Measurements from ENCODE around the gene ATF7IP.
"Not testable (repeated sequence)": the region's sequence is repeated elsewhere in the genome, so short reads cannot be mapped to it uniquely, and the experiment has no call there.

Gene ATF7IP, protein sequence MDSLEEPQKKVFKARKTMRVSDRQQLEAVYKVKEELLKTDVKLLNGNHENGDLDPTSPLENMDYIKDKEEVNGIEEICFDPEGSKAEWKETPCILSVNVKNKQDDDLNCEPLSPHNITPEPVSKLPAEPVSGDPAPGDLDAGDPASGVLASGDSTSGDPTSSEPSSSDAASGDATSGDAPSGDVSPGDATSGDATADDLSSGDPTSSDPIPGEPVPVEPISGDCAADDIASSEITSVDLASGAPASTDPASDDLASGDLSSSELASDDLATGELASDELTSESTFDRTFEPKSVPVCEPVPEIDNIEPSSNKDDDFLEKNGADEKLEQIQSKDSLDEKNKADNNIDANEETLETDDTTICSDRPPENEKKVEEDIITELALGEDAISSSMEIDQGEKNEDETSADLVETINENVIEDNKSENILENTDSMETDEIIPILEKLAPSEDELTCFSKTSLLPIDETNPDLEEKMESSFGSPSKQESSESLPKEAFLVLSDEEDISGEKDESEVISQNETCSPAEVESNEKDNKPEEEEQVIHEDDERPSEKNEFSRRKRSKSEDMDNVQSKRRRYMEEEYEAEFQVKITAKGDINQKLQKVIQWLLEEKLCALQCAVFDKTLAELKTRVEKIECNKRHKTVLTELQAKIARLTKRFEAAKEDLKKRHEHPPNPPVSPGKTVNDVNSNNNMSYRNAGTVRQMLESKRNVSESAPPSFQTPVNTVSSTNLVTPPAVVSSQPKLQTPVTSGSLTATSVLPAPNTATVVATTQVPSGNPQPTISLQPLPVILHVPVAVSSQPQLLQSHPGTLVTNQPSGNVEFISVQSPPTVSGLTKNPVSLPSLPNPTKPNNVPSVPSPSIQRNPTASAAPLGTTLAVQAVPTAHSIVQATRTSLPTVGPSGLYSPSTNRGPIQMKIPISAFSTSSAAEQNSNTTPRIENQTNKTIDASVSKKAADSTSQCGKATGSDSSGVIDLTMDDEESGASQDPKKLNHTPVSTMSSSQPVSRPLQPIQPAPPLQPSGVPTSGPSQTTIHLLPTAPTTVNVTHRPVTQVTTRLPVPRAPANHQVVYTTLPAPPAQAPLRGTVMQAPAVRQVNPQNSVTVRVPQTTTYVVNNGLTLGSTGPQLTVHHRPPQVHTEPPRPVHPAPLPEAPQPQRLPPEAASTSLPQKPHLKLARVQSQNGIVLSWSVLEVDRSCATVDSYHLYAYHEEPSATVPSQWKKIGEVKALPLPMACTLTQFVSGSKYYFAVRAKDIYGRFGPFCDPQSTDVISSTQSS

GRCh38 chr12:14365294-14366208 is at the start of gene ATF7IP:
Gene ATF7IP, plus strand, starts transcription at chr12:14365682. Its CDS starts 58,234 bp downstream, at chr12:14423916.
- peak; percentile 98 to 99 for DNase-seq

DNA sequence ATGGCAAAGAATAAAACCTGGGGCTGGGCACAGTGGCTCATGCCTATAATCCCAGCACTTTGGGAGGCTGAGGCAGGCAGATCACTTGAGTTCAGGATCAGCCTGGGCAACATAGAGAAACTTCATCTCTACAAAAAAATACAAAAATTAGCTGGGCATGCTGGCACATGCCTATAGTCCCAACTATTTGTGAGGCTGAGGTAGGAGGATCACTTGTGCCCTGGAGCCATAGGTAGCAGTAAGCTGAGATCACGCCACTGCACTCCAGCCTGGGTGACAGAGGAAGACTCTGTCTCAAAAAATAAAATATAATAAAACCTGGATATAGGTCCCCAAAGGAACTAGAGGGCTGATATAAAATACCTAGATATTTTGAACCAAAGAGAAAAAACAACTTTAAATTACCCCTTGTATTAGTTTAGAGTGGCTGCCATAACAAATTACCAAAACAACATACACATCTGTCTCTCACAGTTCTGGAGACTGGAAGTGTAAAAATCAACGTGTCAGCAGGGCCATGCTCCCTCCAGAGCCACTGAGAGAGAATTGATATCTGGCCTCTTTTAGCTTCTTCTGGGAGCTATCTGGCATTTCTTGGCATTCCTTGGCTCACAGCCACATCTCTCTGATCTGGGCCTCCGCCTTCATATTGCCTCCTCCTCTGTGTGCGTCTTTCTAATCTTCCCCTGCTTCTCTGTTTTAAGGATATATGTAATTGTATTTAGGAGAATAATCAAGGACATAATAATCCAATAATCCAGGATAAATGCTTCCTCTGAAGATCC is 47.9 kb upstream of the ATF7IP start:
- DNase-seq = no peak

DNA sequence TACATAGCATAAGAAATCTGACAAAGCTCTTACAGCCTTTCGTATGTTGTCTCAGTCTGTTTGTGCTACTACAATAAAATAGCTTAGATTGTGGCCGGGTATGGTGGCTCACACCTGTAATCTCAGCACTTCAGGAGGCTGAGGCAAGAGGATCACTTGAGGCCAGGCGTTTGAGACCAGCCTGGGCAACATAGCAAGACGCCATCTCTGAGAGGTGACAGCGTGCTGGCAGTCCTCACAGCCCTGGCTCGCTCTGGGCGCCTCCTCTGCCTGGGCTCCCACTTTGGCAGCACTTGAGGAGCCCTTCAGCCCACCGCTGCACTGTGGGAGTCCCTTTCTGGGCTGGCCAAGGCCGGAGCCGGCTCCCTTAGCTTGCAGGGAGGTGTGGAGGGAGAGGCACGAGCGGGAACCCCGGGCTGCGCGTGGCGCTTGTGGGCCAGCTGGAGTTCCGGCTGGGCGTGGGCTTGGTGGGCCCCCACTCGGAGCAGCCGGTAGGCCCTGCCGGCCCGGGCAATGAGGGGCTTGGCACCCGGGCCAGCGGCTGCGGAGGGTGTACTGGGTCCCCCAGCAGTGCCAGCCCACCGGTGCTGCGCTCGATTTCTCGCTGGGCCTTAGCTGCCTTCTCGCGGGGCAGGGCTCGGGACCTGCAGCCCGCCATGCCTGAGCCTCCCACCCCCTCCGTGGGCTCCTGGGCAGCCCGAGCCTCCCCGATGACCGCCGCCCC is 45.6 kb upstream of the ATF7IP start:
- DNase-seq = not testable (repeated sequence)

- no peak for DNase-seq
Measured at GRCh38 chr12:14322403-14322802, 43.1 kb upstream of the ATF7IP start.

GRCh38 chr12:14325716-14326343 is 39.7 kb upstream of the ATF7IP start:
- DNase-seq = no peak

DNA sequence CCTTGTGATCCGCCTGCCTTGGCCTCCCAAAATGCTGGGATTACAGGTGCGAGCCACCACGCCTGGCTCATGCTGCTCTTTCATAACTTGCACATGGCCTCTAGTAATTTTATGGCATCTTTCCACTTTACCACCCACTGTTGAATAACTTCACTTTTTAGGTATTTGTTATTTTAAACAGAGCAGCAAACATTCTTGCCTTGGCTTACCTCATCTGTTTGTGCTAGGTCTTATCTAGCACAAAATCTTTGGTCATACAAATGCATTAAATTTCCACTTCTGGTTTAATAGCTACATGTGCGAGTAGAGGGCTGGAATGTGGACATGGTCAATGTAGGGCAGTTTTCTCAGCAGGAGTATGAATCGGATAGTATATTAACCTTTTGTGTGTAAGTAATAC is 38.8 kb upstream of the ATF7IP start:
- DNase-seq = no peak

DNA sequence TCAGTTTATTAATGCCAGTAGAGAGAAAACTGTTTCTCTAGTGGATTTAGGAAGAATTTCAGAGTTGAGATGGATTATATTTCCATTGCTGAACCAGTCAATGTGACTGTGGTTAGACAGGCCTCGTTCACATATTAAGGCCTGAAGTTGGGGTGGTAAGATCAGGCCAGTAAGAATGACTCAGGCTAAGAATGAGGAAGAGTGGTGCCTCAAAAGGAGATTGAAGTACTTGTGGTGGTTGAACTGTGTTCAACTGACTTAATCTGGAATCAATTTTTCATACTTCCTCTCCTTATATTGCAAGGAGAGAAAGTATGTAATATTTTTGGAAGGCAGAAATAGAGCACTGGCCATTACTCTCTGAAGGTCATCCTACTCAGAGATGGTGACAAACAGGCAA is 37.8 kb upstream of the ATF7IP start:
- no peak for DNase-seq

DNA sequence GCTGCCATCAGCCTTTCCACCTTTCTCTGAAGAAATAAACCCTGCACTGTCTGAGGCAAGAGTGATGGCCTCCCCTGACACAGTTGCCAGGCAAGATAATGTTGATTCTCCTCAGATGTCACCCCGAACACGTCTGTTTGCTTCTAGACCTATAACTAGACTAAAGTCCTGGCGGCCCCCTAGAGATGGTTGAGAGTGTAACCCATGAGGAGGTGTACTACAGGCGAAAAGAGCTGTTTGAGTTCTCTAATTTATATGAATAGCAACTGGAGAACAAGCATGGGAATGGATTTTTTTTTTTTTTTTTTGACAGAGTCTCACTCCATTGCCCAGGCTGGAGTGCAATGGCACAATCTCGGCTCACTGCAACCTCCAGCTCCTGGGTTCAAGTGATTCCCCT is 33.0 kb upstream of the ATF7IP start:
- DNase-seq = no peak

DNA sequence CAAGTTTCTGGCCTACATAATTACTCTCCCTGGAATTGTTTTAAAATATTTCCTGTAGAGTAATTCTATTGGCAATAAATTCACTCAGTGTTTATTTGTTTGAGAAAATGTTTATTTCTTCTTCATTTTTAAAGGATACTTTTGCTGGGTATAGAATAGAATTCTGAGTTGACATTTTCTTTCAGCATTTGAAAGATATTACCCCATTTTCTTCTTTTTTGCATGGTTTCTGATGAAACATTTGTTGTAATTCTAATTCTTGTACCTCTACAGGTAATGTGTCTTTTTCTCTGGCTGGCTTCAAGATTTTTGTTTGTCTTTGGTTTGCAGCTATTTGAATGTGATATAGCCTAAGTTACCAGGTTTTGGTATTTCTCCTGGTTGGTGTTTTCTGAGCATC is 25.1 kb upstream of the ATF7IP start:
- DNase-seq = no peak

GRCh38 chr12:14351524-14351923 is 14.0 kb upstream of the ATF7IP start:
- DNase-seq = not testable (repeated sequence)

- not testable (repeated sequence) for DNase-seq
Measured at GRCh38 chr12:14352066-14352465, 13.4 kb upstream of the ATF7IP start.

- DNase-seq = not testable (repeated sequence)
Measured at GRCh38 chr12:14354665-14355064, 10.8 kb upstream of the ATF7IP start.

- no peak for DNase-seq
Measured at GRCh38 chr12:14356147-14356546, 9.3 kb upstream of the ATF7IP start.

DNA sequence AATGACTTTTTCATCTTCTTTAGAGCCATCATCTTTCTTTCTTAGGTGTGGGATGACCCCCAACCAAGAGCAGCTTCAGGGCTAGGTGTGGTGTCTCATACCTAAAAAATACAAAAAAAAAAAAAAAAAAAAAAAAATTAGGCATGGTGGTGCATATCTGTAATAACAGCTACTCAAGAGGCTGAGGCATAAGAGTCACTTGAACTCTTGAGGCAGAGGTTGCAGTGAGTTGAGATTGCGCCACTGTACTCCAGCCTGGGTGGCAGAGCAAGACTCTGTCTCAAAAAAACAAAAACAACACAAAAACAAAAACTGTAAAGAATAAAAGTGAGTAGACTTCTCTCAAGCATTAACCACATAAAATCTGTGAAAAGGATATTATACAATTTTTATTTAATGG is 8.0 kb upstream of the ATF7IP start:
- DNase-seq = no peak

DNA sequence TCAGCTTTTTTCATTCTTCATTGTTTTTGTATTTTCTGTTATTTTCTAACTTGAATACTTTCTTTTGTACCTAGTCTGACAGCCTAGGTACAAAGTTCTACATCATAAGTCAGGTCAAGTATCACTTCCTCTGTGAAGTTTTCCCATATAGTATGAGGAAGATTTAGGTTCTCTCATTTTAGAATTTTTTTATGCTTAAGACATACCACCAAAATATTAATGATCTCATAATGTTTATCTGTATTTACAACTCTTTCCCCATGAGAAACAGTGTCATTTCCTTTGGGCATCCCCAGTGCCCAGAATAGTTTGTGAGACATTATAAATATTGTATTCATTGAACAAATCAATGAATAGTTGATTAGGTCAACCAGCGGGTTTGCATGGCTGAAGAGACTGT is 3.1 kb upstream of the ATF7IP start:
- DNase-seq = peak; percentile 48 to 57

DNA sequence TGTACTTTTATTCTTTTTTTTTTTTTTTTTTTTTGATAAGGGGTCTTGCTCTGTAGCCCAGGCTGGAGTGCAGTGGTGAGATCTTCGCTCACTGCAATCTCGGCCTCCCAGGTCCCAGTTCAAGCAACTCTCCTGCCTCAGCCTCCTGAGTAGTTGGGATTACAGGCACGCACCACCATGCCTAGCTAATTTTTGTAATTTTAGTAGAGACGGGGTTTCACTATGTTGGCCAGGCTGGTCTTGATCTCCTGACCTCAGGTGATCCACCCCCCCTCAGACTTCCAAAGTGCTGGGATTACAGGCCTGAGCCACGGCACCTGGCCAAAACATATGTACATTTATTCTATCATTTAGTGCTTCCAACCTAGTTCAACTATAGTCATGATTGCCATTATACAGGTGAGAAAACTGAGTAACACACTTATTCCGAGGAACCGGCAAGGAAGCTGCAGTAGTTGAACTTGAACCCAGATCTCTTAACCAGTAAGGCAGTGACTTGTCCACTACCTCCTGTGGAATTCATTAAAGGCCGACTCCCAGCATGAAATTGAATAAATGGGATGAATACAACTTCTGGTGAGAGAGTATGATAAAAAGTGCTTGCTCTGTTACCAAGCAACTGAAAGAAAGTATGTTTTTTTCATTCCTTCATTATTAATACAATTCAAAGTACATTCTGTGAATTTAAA is 755 bp upstream of the ATF7IP start:
- DNase-seq = no peak

- DNase-seq = no peak
Measured at GRCh38 chr12:14366209-14367039, 942 bp downstream of the ATF7IP start.

DNA sequence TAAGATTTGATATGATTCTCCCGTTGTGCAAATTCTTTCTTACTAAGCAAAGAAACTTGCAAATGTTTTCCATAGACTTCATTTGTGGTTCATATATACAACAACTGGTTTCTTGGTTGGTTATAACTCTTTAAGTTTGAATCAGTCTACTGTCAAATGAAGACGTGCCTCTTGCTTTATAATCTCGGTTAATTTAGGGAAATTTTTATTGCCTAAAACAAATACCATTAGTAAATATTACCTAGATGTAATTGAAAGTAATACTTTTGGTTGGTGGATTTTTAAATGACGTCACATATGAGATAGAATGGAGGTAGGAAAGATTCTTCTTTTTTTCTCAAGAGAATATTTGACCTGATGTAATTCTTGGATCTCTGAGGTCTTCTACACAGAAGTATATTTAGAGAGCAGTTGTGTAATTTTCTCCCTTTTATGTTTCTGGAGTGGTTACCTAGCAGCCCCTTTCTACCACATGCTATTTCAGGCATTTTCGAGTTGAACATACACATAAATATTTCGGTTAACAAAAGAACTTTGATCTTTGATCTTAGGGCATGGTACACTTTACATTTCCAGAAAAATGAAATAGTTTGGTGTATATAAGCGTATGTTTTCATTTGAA is 1.7 kb downstream of the ATF7IP start:
- peak; percentile 29 to 94 for DNase-seq

Measured in CD4-positive, alpha-beta T cell treated with Interleukin-4 for 1 hour (primary cell).